Measurements from ENCODE around the gene GJD3. TPM values are rescaled to one million over a fixed set of nuclear protein-coding genes. Genes with fewer than 3 reads are reported as not detected.

The GJD3 gene
- total RNA-seq, 1 experiment from 2014 or later = not detected

DNA sequence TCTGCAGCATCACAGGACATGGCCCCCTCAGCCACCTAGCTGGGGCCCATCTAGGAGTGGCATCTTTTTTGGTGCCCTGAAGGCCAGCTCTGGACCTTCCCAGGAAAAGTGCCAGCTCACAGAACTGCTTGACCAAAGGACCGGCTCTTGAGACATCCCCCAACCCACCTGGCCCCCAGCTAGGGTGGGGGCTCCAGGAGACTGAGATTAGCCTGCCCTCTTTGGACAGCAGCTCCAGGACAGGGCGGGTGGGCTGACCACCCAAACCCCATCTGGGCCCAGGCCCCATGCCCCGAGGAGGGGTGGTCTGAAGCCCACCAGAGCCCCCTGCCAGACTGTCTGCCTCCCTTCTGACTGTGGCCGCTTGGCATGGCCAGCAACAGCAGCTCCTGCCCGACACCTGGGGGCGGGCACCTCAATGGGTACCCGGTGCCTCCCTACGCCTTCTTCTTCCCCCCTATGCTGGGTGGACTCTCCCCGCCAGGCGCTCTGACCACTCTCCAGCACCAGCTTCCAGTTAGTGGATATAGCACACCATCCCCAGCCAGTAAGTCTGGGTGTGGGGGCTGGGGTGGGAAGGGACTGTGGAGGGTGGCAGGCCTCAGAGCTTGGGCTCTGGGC lies 33.6 kb downstream of the GJD3 start:
- H2BK15ac ChIP-seq (ENCODE audit: low read depth, low read length) = no peak overlapping the region
- no peak overlapping the region for H2AFZ ChIP-seq (ENCODE audit: low read length)
- Mint-ChIP-seq H3K27me3 (ENCODE audit: low read depth) (peaks cover 42% of the 10 kb centered on the region), H3K27ac (no peak overlapping the region), H3K36me3 (ENCODE audit: insufficient read depth in 1 of 3, low read depth in 3 of 3) (peaks cover 6 to 8% (median 7%) of the 10 kb centered on the region in 3 experiments), H3K9me3 (no peaks in the 10 kb centered on the region), H3K4me3 (no peak overlapping the region), H3K4me1 (peaks cover 11 to 21% of the 10 kb centered on the region in 2 experiments)
- no peak overlapping the region for H3K56ac ChIP-seq (ENCODE audit: insufficient read length, low read depth, low read length)
- H2BK12ac ChIP-seq (ENCODE audit: insufficient read length, low read depth, low read length) = no peak overlapping the region
- no peaks in the 10 kb centered on the region; the same call in 1 of the 2 replicates for H3K27me3 ChIP-seq (ENCODE audit: insufficient read depth, low read length)
- no peak overlapping the region for H4K8ac ChIP-seq (replicated peaks; ENCODE audit: insufficient read length, low read depth, low read length)
- no peak overlapping the region for H3K18ac ChIP-seq (ENCODE audit: insufficient read length, low read depth, low read length)
- TF ChIP-seq, protein P1, sequence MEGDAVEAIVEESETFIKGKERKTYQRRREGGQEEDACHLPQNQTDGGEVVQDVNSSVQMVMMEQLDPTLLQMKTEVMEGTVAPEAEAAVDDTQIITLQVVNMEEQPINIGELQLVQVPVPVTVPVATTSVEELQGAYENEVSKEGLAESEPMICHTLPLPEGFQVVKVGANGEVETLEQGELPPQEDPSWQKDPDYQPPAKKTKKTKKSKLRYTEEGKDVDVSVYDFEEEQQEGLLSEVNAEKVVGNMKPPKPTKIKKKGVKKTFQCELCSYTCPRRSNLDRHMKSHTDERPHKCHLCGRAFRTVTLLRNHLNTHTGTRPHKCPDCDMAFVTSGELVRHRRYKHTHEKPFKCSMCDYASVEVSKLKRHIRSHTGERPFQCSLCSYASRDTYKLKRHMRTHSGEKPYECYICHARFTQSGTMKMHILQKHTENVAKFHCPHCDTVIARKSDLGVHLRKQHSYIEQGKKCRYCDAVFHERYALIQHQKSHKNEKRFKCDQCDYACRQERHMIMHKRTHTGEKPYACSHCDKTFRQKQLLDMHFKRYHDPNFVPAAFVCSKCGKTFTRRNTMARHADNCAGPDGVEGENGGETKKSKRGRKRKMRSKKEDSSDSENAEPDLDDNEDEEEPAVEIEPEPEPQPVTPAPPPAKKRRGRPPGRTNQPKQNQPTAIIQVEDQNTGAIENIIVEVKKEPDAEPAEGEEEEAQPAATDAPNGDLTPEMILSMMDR (conservative IDR thresholded peaks at IDR 0.05) = no peak
- H2BK5ac ChIP-seq (ENCODE audit: insufficient read length, low read length) = no peak overlapping the region
- no peak overlapping the region for H3T11ph ChIP-seq (ENCODE audit: low read length)
- H3K9me3 ChIP-seq (ENCODE audit: control insufficient read depth, low read depth, low read length) = no peaks in the 10 kb centered on the region
- H4K91ac ChIP-seq (ENCODE audit: insufficient read length, low read depth, low read length) = no peak overlapping the region
- H2BK20ac ChIP-seq (ENCODE audit: low read depth, low read length, poor library complexity, severe bottlenecking) = no peak overlapping the region
- no peaks in the 10 kb centered on the region for H3K79me1 ChIP-seq (ENCODE audit: insufficient read depth, low read depth, low read length, poor library complexity, severe bottlenecking)
- H4K5ac ChIP-seq (ENCODE audit: insufficient read length, low read depth, low read length) = no peak overlapping the region
- no CpG with 5 or more reads among the region's 10 CpGs for WGBS (ENCODE audit: extremely low coverage, insufficient read length, low lambda C conversion rate)
- H2BK120ac ChIP-seq (ENCODE audit: low read depth, low read length, poor library complexity, severe bottlenecking) = no peak overlapping the region
- DNase-seq = no peak
- H3K9ac ChIP-seq (ENCODE audit: extremely low read depth, insufficient read length, low read length) = no peak overlapping the region
- no peak overlapping the region for H3K4me2 ChIP-seq (ENCODE audit: insufficient read depth, insufficient read length, low read length)
- peaks cover 3% of the 10 kb centered on the region for H4K20me1 ChIP-seq (ENCODE audit: control insufficient read depth, insufficient read depth, insufficient read length)
- no peak overlapping the region for H3K23ac ChIP-seq (ENCODE audit: insufficient read length, low read depth, low read length)
- no peak overlapping the region for H2AK5ac ChIP-seq (ENCODE audit: insufficient read length, low read length)
- no peak overlapping the region for H3K4ac ChIP-seq (ENCODE audit: low read depth, low read length)
- H3K4me1 ChIP-seq (ENCODE audit: insufficient read depth, low read length) = no peaks in the 10 kb centered on the region; the same call in 1 of the 2 replicates
- H3K27ac ChIP-seq (ENCODE audit: insufficient read length, low read depth, low read length) = no peak overlapping the region
- H3K79me2 ChIP-seq (ENCODE audit: insufficient read depth, low read length) = peaks cover 3% of the 10 kb centered on the region; the same call in 1 of the 2 replicates
- no peaks in the 10 kb centered on the region for H3K23me2 ChIP-seq (ENCODE audit: insufficient read length, low read depth, low read length, poor library complexity, severe bottlenecking)
- no peak overlapping the region for H3K14ac ChIP-seq (ENCODE audit: insufficient read depth, low read length)
